ENCODE data around the gene TSPAN17.

GRCh38 chr5:176614805-176615478, 32.3 kb upstream of the TSPAN17 start:
- TF ChIP-seq POLR2AphosphoS5 (IDR thresholded peaks at IDR 0.05; ENCODE audit: low read depth, low read length) (no peak), TAF1 (IDR thresholded peaks at IDR 0.05; ENCODE audit: borderline replicate concordance, low read depth, low read length) (no peak)
